Urinary bladder (tissue), 4 donors: ENCODE results near the gene CHMP4B. TPM values are rescaled to one million over a fixed set of nuclear protein-coding genes. Genes with fewer than 3 reads are reported as not detected.
A peak's percentile ranks its signal among the peaks of the same experiment; 100 is the strongest.
"Not testable (repeated sequence)": the region's sequence is repeated elsewhere in the genome, so short reads cannot be mapped to it uniquely, and the experiment has no call there.

Experiments used
- DNase-seq: peaks from one replicate; pipeline ENCODE4 v3.0.0-alpha.2; 2015; ENCODE audit errors: extremely low spot score
- H3K27ac ChIP-seq: one replicate; pipeline ENCODE4 v1.5.1; 2013; ENCODE audit warnings: low read depth, mild to moderate bottlenecking, moderate library complexity
- H3K36me3 ChIP-seq: one replicate; pipeline ENCODE4 v1.6.1; 2013; ENCODE audit warnings: mild to moderate bottlenecking, moderate library complexity; ENCODE audit not compliant: insufficient read depth
- H3K4me1 ChIP-seq: one replicate; pipeline ENCODE4 v1.6.1; 2013; ENCODE audit warnings: mild to moderate bottlenecking, moderate library complexity; ENCODE audit not compliant: insufficient read depth
- H3K4me3 ChIP-seq: one replicate; pipeline ENCODE4 v1.5.1; 2013; ENCODE audit warnings: low read depth, low read length
- WGBS: extraction: QIAGEN DNeasy Blood & Tissue Kit; methylation state at CpG from one replicate; pipeline ENCODE4 v1.1.7; 2013; 5-methylcytosine and 5-hydroxymethylcytosine counted together
- polyA plus RNA-seq: library from polyadenylated mRNA; stranded (reverse); fragments of 200-250 nt; gene quantifications from one replicate; pipeline ENCODE4 v1.2.3, GENCODE V29; 2013
- total RNA-seq: library from RNA; depleted of rRNA; stranded (reverse); fragments of >200 nt; gene quantifications from one replicate; pipeline ENCODE4 v1.2.3, GENCODE V29; 2014
- donor health status: healthy with polysubstance abuse.
- donor health status: healthy.

Gene CHMP4B
- total and polyA plus RNA-seq, 2 donors, result 33.5 to 193 TPM

DNA sequence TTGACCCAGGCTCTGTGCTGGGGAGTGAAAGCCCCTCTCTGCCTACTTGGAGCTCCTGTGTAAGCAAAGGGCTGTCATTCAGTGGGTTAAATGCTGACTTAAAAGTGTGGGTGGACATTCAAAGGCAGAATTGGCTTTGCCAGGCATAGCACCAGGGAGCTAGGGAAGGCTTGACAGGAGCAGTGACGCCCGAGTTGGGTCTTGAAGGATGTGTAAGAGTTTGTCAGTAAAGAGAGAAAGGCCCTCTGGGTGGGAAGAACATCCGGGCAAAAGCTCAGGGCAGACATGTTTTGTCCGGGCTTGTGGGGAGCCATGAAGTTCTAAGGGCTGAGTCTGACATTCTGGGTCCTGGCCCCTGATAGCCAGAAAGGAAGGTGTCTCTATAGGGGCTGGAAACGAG lies 27.9 kb upstream of the CHMP4B start:
- no peak for DNase-seq
- Histone ChIP-seq H3K27ac (no peak overlapping the region), H3K4me1 (no peaks in the 10 kb centered on the region), H3K36me3 (no peaks in the 10 kb centered on the region), H3K4me3 (no peak overlapping the region)
- 88% methylated on average over 5 of the region's 5 CpGs for WGBS

GRCh38 chr20:33783818-33784217 lies 27.3 kb upstream of the CHMP4B start:
- WGBS, result 78% methylated on average over 5 of the region's 5 CpGs

DNA sequence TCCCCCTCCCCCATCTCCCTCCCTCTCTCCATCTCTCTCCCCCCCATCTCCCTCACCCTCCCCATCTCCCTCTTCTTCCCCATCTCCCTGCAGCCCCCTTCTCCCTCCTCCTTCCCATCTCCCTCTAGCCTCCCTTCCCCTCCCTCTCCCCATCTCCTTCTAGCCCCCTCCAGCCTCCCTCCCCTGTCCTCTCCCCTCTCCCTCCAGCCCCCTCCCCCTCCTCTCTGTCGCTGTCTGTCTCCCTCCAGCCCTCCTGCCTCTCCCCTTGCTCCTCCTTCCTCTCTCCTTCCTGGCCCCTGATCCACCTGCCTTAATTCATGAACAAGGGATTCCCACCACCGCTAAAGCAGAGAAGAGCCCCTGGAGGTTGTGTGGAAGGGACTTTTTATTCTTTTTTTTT lies 26.9 kb upstream of the CHMP4B start:
- no peak for DNase-seq
- 73% methylated on average over 2 of the region's 2 CpGs for WGBS
- Histone ChIP-seq H3K27ac (no peak overlapping the region), H3K4me1 (no peaks in the 10 kb centered on the region), H3K4me3 (no peak overlapping the region), H3K36me3 (no peaks in the 10 kb centered on the region)

More at GRCh38 chr20:33783818-33784217, 27.3 kb upstream of the CHMP4B start:
- no peaks in the 10 kb centered on the region for H3K4me1 ChIP-seq
- H3K4me3 ChIP-seq, result no peak overlapping the region
- no peak overlapping the region for H3K27ac ChIP-seq
- DNase-seq, result no peak
- no peaks in the 10 kb centered on the region for H3K36me3 ChIP-seq

- Histone ChIP-seq H3K4me3 (no peak overlapping the region), H3K27ac (no peak overlapping the region), H3K36me3 (no peaks in the 10 kb centered on the region), H3K4me1 (no peaks in the 10 kb centered on the region)
- DNase-seq, result no peak
- 91% methylated on average over 5 of the region's 5 CpGs for WGBS
These were observed 25.6 kb upstream of the CHMP4B start for GRCh38 chr20:33785503-33785902.

DNA sequence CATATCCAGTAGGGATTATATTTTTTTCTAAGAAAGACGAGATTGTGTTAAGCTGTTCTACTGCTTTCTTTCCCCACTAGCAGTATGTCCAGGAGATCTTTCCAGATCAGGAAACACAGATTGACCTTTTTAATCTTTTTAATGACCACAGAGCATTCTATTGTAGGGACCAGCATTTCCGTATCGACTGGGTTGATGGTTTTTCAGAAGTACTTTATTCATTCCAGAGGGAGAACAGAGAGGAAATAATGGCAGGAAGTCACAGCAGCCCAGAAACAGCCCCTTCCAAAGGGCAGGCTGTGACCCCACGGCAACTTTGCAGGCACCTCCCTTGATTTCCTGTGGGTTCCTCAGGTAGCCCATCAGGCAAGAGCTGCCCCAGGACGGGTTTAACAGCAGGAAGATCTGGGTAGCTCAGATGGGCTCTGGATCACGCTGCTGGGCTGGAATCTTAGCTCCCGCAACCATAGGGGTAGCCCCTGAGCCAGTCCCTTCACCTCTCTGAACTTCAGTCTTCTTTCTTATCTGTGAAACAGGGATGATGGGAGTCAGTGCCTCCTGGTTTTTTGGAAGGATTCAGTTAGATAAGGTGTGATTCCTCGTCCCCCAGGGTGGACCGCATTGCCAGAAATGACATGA lies 23.8 kb upstream of the CHMP4B start:
- no peak for DNase-seq
- no peaks in the 10 kb centered on the region for H3K36me3 ChIP-seq
- H3K27ac ChIP-seq, result no peak overlapping the region
- H3K4me1 ChIP-seq, result no peaks in the 10 kb centered on the region
- H3K4me3 ChIP-seq, result no peak overlapping the region
- WGBS, result 72% methylated on average over 9 of the region's 9 CpGs

GRCh38 chr20:33788351-33789049 lies 22.6 kb upstream of the CHMP4B start:
- H3K4me3 ChIP-seq, result no peak overlapping the region
- DNase-seq, result no peak
- H3K36me3 ChIP-seq, result no peaks in the 10 kb centered on the region
- WGBS, result 87% methylated on average over 12 of the region's 12 CpGs
- no peaks in the 10 kb centered on the region for H3K4me1 ChIP-seq
- no peak overlapping the region for H3K27ac ChIP-seq

DNA sequence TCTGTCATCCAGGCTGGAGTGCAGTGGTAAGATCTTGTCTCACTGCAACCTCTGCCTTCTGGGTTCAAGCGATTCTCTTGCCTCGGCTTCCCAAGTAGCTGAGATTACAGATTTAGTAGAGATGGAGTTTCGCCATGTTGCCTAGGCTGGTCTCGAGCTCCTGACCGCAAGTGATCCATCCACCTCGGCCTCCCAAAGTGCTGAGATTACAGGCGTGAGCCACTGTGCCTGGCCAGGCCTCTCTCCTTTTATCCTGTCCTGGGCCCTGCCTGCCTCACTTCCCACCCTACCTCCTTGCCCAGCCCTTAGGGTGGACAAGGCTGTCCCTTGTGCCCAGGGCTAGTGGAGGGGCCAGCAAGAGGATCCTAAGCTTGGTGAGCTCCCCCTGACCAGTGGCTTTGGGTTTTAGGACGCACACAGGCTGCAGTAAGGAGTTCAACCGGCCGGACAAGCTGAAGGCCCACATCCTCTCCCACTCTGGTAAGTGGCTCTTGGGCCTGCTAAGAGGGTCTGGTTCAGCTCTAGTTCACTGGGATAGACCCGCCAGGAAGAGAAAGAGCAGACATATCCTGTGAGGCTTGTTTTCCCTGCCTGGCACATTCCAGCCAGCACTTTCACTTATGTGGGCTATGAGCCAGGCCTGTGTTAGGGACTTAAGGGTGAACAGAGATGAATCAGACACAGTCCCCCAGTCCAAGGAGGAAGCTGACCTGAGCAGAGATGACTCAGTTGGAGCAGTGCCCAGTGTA lies 21.9 kb upstream of the CHMP4B start:
- WGBS, result 66% methylated on average over 11 of the region's 11 CpGs
- Histone ChIP-seq H3K36me3 (no peaks in the 10 kb centered on the region), H3K4me3 (no peak overlapping the region), H3K4me1 (no peaks in the 10 kb centered on the region), H3K27ac (peak overlapping the region; percentile 73)
- DNase-seq, result peak; percentile 75

GRCh38 chr20:33789858-33790182 lies 21.3 kb upstream of the CHMP4B start:
- Histone ChIP-seq H3K4me3 (no peak overlapping the region), H3K4me1 (no peaks in the 10 kb centered on the region), H3K36me3 (no peaks in the 10 kb centered on the region), H3K27ac (peak overlapping the region; percentile 47)
- no peak for DNase-seq
- WGBS, result 58% methylated on average over 5 of the region's 5 CpGs

DNA sequence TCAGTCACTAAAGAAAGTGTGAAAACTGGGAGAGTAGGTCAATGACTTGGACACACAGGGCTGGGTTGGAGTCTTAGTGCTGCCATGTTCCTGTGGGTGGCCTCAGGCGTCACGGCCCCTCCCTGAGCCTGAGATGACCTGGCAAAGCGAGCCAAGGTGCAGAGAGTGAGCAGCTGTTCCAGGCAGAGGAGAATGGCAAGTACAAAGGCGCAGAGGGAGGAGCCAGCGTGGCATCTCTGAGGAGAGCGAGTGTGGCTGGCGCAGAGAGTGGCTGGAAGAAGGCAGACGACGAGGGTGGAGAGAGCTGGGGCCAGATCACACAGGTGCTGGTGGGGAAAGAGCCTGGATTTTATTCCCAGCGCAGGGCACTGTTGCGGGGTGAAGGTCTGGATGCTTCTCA lies 20.6 kb upstream of the CHMP4B start:
- H3K27ac ChIP-seq, result peak overlapping the region; percentile 25

DNA sequence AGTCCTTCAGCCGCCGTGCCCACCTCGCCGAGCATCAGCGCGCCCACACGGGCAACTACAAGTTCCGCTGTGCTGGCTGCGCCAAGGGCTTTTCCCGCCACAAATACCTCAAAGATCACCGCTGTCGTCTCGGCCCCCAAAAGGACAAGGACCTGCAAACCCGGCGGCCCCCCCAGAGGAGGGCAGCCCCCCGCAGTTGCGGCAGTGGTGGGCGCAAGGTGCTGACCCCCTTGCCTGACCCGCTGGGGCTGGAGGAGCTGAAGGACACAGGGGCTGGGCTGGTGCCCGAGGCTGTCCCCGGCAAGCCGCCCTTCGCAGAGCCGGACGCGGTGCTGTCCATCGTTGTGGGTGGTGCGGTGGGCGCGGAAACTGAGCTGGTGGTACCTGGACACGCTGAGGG lies 20.1 kb upstream of the CHMP4B start:
- no peak for DNase-seq
- Histone ChIP-seq H3K4me3 (no peak overlapping the region), H3K36me3 (no peaks in the 10 kb centered on the region), H3K27ac (no peak overlapping the region), H3K4me1 (no peaks in the 10 kb centered on the region)
- 96% methylated on average over 31 of the region's 31 CpGs for WGBS

More for the DNA sequence above, 20.6 kb upstream of the CHMP4B start:
- 88% methylated on average over 11 of the region's 11 CpGs for WGBS
- Histone ChIP-seq H3K4me3 (no peak overlapping the region), H3K36me3 (no peaks in the 10 kb centered on the region), H3K4me1 (no peaks in the 10 kb centered on the region)
- DNase-seq, result no peak

DNA sequence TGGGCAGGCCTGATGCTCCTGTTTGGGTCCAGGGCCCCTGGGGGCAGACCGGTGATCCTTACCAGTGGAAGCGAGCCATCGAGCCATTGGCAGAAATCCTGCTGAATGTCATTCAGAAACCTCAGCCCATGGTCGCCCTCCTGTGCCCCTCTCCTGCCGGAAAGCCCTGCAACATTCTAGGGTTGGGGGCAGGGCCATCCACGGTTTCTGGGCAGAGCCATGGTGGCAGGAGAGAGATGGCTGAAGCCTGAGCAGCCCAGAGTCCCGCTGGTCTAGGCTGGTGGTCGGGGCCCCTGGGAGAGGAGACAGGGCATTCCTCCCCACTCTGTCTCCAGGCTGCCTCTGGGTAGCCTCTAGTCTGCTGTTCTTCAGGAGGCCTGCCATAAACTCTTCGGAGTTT lies 19.6 kb upstream of the CHMP4B start:
- 85% methylated on average over 9 of the region's 9 CpGs for WGBS
- no peak overlapping the region for H3K27ac ChIP-seq
- H3K4me1 ChIP-seq, result no peaks in the 10 kb centered on the region

DNA sequence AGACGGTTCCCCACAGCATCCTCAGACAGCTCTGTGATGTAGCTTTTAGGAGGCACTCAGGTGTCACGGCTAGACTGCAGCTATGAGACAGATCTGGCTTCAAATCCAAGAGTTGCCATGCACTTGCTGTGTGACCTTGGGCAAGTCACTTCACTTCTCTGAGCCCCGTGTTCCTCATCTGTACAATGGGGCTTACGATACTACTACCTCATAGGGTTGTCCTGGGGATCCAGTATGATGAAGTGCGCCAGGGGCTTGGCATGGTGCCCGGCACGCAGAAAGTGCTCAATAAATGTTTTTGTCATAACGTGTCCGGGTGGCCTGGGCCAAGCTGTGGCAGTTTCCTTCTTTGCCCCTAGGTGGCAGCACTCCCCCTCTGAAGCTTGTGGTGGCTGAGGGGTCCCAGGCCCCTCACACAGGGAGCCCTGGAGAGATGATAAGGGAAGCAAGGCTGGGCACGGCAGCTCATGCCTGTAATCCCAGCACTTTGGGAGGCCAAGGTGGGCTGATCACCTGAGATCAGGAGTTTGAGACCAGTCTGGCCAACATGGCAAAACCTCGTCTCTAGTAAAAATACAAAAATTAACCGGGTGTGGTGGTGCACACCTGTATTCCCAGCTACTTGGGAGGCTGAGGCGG lies 19.1 kb upstream of the CHMP4B start:
- DNase-seq, result no peak
- Histone ChIP-seq H3K36me3 (no peaks in the 10 kb centered on the region), H3K4me1 (no peaks in the 10 kb centered on the region), H3K4me3 (no peak overlapping the region), H3K27ac (no peak overlapping the region)
- WGBS, result 69% methylated on average over 13 of the region's 13 CpGs

More for the DNA sequence above, 19.6 kb upstream of the CHMP4B start:
- Histone ChIP-seq H3K4me3 (no peak overlapping the region), H3K36me3 (no peaks in the 10 kb centered on the region)
- DNase-seq, result no peak

DNA sequence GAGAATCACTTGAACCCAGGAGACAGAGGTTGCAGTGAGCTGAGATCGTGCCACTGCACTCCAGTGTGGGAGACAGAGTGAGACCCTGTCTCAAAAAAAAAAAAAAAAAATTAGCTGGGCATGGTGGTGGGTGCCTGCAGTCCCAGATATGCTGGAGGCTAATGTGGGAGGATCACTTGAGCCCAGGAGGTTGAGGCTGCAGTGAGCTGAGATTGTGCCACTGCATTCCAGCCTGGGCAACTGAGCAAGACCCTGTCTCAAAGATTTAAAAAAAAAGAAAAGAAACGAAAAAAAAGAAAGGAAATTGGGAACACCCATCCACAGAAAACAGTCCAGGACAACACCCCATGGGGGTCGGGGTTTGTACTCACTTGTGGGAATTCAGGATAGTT lies 18.6 kb upstream of the CHMP4B start:
- not testable (repeated sequence) for DNase-seq, H3K4me3 ChIP-seq, H3K36me3 ChIP-seq, H3K27ac ChIP-seq, H3K4me1 ChIP-seq
- 51% methylated on average over 3 of the region's 3 CpGs for WGBS
